T follicular helper cell (primary cell): ENCODE results near the gene ACSF2.
"Not testable (repeated sequence)": the region's sequence is repeated elsewhere in the genome, so short reads cannot be mapped to it uniquely, and the experiment has no call there.

Experiments used
- DNase-seq: peaks from one replicate; pipeline ENCODE4 v3.0.0-alpha.2; 2020; ENCODE audit warnings: low read depth

ACSF2 gene

DNA sequence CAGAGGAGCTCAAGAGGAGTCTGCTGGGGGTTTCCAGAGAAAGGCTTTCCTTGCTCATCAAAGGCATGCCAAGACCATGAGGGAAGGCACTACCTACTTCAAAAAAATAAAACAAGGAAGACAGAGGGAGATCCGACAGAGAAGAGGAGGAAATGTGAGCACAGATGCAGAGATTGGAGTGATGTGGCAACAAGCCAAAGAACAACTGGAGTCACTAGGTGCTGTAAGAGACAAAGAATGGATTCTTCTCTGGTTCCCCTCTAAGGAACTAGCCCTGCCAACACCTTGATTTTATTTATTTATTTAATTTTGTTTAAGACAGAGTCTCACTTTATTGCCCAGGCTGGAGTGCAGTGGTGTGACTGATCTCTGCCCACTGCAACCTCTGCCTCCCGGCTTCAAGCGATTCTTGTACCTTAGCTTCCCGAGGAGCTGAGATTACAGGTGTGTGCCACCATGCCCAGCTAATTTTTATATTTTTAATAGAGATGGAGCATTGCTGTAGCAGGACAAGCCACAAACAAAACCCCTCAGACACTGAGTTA is 13.8 kb upstream of the ACSF2 start:
- DNase-seq: no peak

DNA sequence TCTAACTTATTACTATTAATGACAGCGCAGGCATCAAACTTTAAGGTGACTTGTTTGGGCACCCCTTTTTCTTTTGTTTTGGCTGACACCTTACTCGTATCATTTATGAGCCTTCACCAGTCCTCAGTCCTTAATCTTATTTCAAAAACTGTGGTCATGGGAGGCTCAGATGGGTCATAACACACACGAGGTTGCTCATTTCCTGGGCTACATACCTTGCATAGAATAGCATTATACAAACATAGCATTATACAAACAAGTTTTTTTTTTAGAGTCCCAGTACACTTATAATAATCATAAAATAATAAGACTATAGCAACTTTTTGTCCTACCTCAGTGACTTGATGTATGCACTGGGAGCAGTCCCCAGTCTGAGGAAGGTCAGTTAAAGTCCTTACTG is 11.2 kb upstream of the ACSF2 start:
- no peak for DNase-seq

DNA sequence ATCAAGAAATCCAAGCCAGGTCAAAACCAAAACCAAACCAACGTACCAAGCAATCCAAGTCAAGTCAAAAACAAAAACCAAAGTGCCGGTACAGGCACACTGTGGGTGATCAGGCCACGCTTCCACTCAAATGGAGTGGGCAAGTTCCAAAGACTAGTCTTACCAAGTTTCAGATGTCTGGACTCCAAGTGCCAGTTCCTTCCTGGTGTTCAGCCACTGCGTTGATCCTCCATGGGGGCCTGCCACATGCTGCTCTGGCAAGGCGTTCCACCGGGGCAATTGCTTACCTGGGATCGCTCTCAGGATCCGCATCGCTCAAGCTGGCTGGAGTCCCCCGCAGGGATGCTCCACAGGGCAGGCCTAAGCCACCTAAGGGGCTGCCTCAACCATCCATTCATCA is 6.4 kb upstream of the ACSF2 start:
- not testable (repeated sequence) for DNase-seq

DNA sequence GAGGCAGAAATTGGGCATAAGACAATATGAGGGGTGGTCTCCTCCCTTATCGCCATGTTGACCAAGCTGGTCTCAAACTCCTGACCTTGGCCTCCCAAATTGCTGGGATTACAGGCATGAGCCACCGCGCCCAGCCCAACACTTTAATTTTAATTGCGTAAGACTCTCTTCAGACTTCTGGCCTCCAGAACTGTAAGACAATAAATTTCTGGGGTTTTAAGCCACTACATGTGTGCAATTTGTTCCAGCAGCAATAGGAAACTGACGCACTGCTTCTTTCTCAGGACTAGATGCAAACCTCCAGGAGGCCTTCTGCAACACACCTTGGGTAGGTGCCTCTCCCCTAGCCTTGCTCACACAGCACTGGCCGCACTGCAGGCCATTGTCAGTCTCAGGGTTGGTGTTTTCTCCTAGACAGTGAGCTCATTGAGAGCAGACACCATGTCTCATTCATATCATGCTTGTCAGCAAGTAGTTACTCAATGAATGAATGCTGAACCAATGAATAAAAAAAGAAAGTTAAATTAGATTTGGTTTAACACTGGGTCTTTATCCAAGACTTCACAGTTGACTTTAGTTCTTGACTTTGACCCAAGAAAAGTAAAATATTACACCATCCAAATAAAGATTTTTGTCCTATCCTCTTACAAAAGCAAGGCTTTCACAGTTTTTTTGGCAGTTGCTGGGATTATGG is 5.5 kb upstream of the ACSF2 start:
- DNase-seq: no peak

DNA sequence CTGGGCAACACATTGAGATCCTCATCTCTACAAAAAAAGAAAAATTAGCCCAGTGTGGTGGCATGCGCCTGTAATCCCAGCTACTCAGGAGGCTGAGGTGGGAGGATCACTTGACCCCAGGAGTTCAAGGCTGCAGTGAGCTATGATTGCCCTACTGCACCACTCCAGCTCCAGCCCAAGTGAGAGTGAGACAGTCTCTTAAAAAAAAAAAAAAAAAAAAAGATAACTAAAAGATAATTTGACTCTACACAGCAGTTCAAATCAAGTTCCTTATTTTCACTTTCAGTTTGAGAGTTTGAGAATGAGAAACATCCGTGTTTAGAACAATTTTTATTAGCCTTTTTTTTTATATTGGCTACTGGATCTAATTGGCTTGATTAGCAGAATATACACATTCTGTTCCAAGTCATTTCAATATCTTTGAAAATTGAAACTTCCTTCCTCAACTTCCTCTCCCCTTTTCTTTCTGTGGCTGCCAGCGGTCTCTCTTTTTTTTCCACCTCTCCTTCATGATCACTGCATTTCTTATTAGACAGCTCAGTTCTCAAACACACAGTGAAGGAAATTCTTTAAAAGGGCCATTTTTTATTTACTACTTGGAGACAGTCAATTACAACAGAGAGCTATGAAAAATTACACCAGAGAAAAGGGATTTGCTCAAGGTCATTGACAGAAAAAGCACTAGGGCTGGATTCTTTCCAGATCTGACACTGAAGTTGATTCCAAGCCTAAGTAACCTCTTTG is 4.5 kb upstream of the ACSF2 start:
- no peak for DNase-seq

DNA sequence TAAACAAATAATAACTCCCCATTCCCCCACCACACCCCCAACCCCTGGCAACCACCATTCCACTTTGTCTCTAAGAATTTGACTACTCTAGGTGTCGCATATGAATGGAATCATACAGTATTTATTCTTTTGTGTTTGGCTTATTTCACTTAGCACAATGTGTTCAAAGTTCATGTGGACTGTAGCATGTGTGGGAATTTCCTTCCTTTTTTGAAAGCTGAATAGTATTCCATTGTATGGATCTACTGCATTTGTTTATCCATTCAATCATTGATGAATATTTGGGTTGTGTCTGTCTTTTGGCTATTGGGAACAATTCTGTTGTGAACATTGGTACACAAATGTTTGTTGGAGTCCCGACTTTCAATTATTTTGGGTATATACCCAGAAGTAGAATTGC is 3.3 kb upstream of the ACSF2 start:
- no peak for DNase-seq

DNA sequence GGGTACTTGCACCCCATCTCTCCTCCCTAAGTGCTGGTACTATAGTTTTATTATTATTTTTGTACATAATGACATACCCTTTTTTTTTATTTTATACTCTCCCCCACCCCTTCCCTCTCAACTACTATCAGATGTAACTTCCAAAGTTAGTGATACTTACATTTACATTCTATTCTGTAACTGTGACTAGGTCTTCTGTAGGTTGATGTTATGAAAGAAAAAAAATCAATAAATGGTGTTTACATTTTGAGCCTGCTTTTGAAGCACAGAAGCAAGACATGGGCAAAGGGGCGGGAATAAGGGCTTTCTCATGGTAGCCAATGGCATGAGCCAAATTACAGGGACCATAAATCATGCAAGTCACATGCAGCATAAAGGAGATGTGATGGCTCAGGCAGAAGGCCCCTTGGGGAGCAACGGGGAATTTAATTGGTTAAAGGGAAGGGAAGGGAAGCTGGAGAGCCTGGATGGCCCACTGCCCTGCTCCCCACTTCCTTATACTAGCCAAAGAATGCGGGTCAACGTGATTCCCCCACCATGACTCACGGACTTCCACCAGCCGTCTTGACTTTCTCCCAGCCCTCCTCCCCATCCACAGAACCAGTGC is 2.4 kb upstream of the ACSF2 start:
- DNase-seq: no peak

DNA sequence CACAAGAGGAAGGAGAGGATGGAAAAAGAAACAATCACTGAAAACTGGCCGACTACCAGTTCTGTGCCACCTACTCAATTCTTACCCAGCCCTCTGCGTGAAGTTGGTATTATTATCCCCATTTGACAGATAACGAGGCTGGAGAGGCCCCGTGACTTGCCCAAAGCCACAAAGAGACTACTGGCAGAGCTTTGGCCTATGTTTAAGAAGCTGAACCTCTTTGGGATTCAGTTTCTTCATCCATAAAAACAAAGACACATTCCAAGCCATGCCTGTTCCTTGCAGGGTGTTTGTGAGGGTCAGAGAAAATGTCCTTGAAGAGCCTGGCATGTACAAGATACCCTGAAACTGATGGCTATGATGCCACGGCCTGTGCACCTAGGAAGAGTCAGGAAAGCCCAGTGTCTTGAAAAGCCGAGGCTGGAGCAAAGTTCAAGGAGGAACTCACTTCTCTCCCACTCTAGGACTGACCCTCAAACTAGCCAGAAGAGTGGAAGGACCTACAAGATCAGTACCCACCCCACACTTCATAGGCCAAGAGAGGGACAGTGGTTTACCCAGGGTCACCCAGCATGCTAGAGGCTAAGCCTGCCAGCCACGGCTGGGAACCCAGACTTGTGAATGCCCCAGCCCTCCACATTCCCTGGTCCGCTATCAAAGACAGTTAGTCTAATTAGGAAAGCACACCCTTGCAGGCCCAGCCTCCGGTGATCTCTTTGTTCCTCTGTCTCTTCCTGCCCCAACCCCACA is 1.6 kb upstream of the ACSF2 start:
- no peak for DNase-seq

DNA sequence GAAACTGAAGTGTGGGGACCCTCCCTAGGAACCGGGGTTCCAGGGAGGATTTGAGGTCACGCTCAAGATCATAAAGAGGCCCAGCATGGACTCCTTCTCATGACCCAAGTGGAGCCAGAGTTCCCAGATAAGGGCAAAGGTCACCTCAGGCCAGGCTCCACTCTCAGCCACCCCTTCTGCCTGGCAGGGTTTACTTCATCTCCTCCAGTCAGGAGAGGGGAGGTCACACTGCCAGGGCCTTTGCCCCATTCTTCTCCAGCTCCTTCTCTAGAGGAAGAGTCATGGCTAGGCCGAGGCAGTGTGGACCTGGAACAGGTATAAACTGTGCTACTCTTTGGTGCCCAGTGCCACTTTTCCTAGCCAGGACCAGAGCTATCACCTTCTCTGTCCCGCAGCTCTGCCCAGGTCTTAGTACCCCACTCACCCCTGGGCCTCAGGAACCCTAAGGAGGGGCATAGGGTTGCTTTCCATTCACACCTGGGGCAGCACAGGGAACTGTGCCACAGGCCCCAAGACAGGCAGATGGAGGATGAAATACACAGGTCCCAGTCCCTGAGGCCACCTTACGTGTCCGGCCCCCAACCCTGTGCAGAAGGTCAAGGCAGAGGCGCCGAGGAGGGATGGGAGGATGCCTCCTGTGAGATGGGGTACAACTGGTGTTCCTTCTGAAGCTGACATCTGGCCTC is 879 bp upstream of the ACSF2 start:
- no peak for DNase-seq

DNA sequence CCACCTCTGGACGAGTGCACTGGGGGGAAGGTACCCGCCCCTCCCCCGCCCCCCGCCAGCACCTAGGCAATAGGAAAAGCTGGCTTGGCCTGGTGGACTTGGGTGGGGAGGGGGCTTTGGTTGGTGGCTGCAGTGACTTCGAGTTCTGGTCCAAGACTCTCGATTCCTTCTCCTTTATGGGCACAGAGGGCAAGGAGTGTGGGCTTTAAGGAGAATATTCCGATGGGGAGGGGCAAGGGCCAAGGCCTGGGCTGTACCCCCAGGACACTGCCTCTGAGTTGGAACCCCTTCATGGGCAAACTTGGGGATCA is 409 bp downstream of the ACSF2 start:
- no peak for DNase-seq

DNA sequence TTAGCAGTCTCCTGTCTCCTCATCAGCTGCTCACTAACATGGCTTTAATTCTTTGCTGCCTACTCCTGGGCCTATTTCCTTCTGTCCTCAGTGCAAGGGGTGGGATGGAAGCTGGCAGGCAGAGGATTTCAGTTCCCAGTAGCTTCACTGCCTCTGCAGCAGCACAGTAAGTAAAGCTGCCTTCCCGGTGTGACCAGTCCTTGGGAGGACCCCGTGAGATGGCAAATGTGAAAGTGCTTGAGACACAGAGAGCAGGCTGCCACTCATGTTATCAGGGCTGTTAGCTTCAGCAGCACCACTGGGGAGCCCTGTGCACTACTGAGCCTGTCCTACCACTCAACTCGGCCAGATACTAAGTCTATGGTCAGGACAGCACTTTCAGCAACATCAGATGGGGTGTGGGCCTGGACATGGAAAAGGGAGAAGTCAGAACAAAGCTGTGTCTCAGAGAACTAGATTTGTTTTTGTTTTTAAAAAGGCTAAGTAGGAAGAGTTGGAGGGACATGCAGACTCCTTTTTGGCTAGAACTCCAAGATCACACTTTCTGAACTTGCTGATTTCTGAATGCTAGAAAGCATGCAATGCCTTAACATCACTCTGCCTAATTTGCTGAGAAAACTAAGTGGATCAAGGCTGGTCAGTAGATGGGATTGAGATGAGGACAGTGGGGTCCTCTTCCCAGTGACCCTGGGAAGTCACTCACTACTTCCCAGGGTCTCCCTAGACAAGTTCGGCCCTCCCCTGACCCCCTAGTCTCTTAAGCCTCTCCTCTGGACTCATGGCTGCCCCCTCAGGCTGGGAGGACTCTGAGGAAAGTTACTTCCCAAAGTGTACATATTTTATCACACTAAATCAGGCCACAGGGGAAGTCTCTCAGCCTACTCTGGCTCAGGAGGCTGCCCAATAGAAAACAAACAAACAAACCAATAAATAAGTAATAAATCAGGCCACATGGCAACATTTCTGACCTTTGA is 1.1 kb downstream of the ACSF2 start:
- DNase-seq: no peak

DNA sequence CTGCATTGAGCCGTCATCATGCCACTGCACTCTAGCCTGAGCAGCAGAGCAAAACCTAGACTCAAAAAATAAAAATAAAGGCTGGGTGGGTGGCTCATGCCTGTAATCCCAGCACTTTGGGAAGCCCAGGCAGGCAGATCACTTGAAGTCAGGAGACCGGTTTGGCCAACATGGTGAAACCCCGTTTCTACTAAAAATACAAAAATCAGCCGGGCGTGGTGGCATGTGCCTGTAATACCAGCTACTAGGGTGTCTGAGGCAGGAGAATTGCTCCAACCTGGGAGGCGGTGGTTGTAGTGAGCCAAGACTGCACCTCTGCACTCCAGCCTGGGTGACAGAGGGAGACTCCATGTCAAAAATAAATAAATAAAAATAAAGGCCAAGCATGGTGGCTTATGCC is 2.1 kb downstream of the ACSF2 start:
- not testable (repeated sequence) for DNase-seq

DNA sequence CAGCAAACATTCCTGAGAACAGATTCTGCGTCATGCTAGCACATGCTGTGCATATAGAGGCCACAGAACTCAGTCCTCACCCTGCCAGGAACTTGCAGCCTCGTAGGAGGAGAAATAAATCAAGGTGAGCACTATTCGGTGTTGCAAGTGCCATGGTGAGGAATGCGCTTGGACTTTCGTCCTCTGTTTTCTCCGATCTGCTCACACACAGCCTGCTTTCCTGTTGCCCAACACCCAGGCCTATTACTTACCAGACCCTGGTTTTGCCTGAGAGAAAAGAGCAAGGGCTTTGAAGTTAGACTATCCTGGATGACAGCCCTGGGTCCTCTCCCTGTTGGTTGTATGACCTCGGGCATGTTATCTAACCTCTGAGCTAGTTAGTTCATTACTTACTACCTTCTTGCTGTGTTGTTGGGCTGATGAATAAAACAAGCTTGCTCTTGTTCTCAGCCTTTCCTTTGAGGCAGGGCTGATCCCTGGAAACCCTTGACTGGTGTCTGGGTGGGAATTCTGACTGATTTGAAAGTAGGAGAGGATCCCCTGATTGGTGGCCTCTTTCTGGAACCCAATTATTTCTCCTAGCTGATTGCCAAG is 2.9 kb downstream of the ACSF2 start:
- no peak for DNase-seq

DNA sequence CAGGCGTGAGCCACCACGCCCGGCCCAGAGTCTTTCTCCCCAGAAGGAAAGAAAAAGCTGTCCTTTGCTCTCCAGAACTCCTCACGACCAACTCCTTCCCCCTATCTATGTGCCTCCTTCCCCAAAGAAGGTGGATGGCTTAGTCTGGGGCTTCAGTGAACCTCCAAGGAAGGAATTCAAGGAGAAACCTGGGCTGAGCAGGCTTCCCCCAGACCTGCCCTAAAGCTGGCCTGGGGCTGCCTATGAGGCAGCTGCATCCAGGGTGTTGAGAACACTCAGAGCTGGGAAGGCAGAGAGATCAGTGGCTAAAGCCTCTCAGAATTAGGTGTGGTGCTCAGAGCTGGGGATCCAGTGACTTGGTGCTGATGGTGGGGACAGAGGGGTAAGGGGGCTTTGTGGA is 3.8 kb downstream of the ACSF2 start:
- DNase-seq: no peak

DNA sequence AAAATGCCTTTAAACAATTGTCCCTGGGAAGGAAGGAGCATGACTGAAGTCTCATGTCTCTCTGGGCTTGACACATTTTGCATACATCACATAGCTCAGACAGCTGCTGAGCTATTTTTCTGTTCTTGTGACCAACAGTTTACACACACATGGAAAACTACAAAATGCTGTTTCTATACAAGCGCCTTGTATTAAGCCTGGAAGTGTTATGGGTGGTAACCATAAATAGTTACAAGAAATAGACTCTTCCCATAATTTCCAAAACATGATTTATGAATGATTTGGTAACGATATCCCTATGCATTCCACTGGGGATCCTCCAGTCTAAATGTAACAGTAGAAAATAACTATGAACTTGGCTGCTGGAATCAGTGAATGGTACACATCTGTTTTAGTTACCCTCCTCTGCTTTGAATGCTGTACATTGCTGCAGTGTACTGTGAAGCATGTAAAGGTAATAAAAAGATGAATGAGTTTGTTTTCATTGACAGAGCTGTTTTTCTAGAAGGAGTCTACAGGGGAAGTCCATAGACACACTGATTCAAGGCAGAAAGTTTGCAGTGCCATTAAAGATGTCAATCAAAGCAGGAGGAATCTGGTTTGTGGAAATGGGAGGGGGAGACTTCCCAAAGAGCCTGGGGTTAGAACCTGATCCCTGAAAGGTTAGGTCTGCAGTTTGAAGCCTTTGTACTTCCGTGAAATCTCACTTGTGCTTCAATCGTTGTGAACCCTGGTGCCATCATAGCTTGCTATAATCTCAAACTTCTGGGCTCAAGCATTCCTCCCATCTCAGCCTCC is 5.0 kb downstream of the ACSF2 start:
- DNase-seq: no peak

DNA sequence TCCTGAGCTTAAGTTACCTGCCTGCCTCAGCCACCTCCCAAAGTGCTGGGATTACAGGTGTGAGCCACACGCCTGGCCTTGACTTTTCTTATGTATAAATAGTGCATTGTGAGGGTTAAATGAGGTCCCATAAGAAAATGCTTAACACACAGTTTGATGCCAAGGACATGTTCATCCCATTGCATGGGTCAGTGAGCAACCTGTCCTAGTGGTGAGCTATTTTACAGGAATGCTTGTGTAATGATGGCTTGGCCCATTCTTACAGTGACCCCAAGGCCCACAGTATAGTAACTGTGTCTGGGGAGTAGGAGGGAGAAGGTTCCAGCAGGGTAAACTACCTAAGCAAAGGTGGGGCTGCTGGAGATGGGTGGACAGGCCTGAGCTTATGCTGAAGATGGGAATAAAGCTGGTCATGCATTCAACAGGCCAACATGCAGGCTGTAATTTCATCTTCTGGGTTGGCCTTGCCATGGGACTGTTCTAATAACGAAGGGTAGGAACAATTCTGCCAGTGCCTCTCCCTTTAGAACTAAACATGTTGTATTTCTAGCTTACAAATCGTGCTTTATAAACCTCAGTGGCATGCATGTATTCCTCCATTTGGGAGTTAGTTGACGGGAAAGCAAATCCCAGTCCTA is 6.2 kb downstream of the ACSF2 start:
- no peak for DNase-seq

DNA sequence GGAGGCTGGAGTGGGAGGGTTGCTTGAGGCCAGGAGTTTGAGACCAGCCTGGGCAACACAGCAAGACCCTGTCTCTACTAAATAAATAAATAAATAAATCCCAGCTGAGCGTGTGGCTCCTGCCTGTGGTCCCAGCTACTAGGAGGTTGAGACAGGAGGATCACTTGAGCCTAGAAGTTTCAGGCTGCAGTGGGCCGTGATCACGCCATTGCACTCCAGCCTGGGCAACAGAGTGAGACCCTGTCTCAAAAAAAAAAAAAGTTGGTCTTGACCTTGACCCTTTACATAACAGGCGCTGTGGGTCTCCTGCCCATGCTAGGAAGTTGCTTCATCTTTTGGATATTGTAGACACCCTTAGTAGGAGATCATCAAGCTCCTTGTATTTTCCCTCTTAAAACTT is 11.4 kb downstream of the ACSF2 start:
- DNase-seq: no peak

DNA sequence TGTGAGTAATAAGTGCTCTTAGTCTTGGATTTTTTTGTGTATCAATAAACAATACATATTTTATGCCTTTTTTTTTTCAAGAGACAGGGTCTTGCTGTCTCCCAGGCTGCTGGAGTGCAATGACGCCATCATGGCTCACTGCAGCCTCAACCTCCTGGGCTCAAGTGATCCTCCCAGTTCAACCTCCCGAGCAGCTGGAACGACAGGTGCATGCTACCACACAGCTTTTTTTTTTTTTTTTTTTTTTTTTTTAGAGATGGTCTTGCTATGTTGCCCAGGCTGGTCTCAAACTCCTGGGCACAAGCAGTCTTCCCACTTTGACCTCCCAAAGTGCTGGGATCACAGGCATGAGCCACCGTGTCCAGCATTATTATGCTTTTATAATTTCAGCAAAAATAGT is 13.0 kb downstream of the ACSF2 start:
- DNase-seq: no peak
